NB4 (cell line): ENCODE data around the gene CUEDC1.

Experiments
- DNase-seq: peaks from one replicate; pipeline ENCODE4 v3.0.0; 2010; ENCODE audit warnings: low read depth
- H3K4me3 ChIP-seq: one replicate; pipeline ENCODE4 v1.5.1; 2011; ENCODE audit warnings: mild to moderate bottlenecking, low read depth, low read length, moderate library complexity
- MYC ChIP-seq: IDR thresholded peaks from 2 replicates; pipeline ENCODE4 v1.6.1; 2011; ENCODE audit warnings: low read depth, low read length
- POLR2A ChIP-seq: IDR thresholded peaks from 2 replicates; pipeline ENCODE4 v1.6.1; 2011; ENCODE audit warnings: mild to moderate bottlenecking; ENCODE audit not compliant: insufficient read length; ENCODE audit errors: extremely low read depth
- TF ChIP-seq, protein P1 (sequence below): IDR thresholded peaks from 2 replicates; pipeline ENCODE4 v1.6.1; 2011; ENCODE audit warnings: low read depth, low read length
- TF ChIP-seq, protein P2 (sequence below): IDR thresholded peaks from one replicate; pipeline ENCODE4 v1.5.1; 2012; ENCODE audit warnings: low read depth, low read length

CUEDC1 gene

DNA sequence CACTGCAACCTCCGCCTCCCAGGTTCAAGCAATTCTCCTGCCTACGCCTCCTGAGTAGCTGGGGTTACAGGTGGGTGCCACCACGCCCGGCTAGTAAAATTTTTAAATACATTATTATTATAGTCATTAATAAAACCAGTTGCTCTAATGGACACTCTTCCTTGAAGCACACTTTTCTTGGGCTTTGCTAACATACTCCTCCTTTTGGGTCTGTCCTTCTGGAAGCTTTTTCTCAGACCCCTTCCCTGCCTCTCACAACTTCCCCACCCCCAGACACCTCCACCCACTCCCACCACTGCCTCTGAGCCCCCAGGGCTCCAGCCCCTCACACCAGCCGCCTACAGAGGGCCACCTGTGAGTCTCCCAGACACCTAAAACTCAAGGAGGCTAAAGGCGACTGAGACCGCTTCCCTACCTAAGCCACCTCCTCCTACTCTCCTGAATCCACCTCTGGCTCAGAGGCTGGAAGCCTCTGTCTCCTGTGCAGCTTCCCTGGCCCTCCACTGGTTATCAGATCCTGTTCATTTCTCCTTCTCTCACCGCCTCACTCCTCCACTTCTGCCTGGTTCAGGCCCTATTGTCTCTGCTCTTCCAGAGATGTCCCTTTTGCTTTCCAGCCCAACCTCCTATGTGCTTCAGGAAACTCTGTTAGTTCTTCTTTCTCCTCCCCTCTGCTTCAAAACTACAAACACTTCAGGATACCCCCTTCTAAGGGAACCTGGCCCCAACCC, 2.1 kb upstream of the CUEDC1 start:
- TF ChIP-seq, protein P1, sequence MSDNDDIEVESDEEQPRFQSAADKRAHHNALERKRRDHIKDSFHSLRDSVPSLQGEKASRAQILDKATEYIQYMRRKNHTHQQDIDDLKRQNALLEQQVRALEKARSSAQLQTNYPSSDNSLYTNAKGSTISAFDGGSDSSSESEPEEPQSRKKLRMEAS, result no peak
- TF ChIP-seq, protein P2, sequence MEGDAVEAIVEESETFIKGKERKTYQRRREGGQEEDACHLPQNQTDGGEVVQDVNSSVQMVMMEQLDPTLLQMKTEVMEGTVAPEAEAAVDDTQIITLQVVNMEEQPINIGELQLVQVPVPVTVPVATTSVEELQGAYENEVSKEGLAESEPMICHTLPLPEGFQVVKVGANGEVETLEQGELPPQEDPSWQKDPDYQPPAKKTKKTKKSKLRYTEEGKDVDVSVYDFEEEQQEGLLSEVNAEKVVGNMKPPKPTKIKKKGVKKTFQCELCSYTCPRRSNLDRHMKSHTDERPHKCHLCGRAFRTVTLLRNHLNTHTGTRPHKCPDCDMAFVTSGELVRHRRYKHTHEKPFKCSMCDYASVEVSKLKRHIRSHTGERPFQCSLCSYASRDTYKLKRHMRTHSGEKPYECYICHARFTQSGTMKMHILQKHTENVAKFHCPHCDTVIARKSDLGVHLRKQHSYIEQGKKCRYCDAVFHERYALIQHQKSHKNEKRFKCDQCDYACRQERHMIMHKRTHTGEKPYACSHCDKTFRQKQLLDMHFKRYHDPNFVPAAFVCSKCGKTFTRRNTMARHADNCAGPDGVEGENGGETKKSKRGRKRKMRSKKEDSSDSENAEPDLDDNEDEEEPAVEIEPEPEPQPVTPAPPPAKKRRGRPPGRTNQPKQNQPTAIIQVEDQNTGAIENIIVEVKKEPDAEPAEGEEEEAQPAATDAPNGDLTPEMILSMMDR, result no peak
- TF ChIP-seq POLR2A, result no peak
- no peak for TF ChIP-seq MYC
- H3K4me3 ChIP-seq, result no peak overlapping the region
- DNase-seq, result no peak

DNA sequence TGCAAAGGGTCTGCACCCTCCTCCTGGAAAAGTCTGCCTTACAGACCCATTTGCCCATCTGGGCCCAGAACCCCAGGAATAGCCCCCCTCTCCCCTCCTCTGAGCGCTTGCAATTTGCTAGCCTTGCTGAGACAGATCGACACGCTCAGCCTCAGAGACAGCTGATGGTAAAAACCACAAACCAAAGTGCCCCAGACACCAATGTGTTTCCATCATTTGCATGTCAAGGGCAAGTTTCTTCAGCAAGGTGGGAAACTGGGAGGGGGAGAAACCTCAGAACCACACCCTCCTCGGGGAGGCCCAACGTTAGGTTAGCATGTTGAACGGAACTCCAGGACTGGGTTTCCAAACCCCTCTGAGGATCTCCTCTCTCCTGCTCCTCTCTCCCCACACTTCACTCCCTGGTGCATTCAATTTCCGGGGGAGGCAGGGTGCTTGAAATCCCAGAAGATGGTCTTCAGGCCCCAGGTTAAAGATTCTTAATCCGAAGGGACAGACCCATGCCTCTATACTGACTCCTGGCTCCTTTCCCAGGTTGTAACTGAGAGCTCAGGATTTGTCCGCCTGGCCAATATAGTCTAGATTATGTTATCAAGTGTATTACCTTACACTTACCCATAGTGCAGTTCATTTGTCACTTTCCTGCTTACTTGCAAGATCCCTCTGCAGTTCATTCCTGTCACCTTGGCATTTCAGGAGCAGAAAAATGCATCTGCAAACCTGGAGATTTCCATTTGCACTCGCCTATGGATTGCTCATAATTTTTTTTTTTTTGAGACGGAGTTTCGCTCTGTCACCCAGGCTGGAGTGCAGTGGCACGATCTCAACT, 1.3 kb upstream of the CUEDC1 start:
- peak; percentile 43 for DNase-seq
- TF ChIP-seq, protein P1, result no peak
- TF ChIP-seq MYC (no peak), POLR2A (no peak)
- TF ChIP-seq, protein P2, result no peak
- H3K4me3 ChIP-seq, result no peak overlapping the region

DNA sequence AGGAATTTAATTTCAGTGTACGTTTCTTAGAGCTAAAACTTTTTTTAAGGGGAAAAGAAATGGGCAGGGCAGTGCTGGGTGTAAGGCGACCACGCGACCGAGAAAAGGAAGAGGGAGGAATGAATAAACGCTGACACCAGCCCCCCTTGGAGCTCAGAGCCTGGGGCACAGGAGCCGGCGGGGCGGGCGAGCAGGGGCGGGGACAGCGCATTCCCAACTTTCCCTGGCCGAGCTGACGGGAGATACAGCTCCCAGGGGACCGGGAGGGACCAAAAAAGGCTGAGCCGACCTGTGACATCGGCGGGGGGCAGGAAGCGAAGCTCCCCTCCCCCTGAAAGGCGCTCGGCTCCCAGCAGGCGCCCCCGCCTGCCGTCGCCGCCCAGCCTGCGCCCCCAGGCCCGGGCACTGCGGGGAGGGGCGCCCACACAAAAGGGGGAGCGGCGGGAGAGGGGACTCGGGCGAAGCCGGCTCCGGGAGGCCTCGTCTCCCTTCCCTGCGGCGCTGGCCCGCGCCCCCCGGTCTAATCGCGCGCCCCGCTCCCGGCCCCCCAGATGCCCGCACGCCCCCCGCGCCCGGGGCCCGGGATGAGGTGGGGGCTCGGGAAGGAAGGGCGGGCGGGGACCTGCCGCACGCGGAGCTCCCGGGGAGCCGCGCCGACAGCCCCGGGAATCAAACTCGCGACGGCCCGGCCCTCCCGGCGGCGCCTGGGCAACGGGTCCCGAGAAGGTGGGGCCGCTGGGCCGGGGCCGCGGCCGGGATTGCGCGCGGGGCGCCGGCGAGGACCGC, 622 bp downstream of the CUEDC1 start:
- no peak for TF ChIP-seq POLR2A
- TF ChIP-seq, protein P2, result no peak
- TF ChIP-seq, protein P1, result no peak
- TF ChIP-seq MYC, result no peak
- H3K4me3 ChIP-seq, result no peak overlapping the region
- DNase-seq, result no peak

DNA sequence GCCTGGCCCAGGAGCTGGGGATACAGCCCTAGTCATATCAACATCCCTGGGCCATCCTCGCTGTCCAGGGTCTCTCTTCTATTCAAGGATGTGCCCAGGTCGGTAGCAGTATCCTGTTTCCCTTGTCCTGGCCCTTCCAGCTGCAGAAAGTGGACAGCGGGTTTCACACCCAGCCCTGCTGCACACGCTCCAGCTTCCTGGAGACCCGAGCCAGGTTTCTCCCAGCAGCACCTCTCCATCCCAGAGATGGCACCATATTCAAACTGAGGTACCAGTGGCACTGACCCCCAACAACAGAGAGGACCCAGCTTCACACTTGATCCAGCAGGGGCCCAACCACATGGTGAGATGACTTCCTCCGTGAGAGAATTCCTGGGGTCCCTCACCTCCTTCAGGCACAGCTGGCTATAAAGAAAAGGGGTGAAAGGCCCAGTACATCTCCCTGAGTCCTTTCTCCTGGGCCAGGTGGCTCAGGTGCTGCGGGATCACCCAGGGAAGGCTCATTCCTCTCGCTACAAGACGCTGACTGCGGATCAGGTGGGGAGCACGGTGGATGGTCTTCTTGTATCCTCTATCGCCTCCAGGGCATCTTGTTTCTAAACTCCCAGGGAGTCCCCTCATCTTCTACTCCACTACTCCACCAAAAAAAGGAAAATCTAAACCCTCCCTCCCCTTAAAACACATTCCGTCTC, 1.4 kb downstream of the CUEDC1 start:
- TF ChIP-seq POLR2A, result no peak
- TF ChIP-seq, protein P2, result no peak
- TF ChIP-seq, protein P1, result no peak
- TF ChIP-seq MYC, result no peak
- DNase-seq, result no peak
- H3K4me3 ChIP-seq, result no peak overlapping the region

DNA sequence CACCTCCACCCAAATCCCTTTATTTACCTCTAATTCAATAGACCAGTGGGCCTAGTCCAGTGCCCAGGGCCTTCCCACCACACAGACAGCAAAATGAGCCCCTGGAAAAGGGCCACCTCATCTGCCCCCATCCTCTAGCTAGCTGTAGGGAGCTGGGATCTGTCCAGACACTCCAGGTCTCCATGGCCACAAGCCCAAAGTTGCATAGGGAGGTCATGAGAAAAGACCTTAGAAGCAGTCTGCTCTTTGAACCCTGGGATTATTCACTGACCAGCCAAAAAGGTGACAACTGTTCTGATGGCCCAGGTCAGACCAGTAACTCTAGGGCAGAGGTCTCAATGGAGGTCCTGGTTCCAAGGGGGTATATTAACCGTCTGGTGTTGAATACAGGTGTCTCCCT, 2.0 kb downstream of the CUEDC1 start:
- no peak overlapping the region for H3K4me3 ChIP-seq
- TF ChIP-seq, protein P1, result no peak
- no peak for DNase-seq
